WTC11 (cell line): ENCODE results near the gene NKX2-4.

Source experiments
- ATF2 ChIP-seq: sonication (generic); formaldehyde crosslinking; IDR thresholded peaks from 2 replicates; pipeline ENCODE4 v1.8.1; 2022; ENCODE audit warnings: low read depth, missing genetic modification reagents, borderline replicate concordance
- CTCF ChIP-seq: fragments of 200-600 bp; IDR thresholded peaks from 2 replicates; pipeline ENCODE4 v1.8.0; 2022; ENCODE audit warnings: antibody characterized with exemption
- KAT7 ChIP-seq: sonication (generic); formaldehyde crosslinking; IDR thresholded peaks from 2 replicates; pipeline ENCODE4 v1.8.1; 2023; ENCODE audit warnings: missing genetic modification reagents, mild to moderate bottlenecking, borderline replicate concordance
- NFYB ChIP-seq: sonication (generic); formaldehyde crosslinking; conservative IDR thresholded peaks from 2 replicates; pipeline ENCODE4 v1.8.0; 2022; ENCODE audit warnings: low read depth, missing genetic modification reagents
- NR2C2 ChIP-seq: sonication (generic); formaldehyde crosslinking; IDR thresholded peaks from 2 replicates; pipeline ENCODE4 v1.8.0; 2022; ENCODE audit warnings: mild to moderate bottlenecking, missing genetic modification reagents
- NR3C1 ChIP-seq: sonication (generic); formaldehyde crosslinking; conservative IDR thresholded peaks from 2 replicates; pipeline ENCODE4 v1.8.1; 2023; ENCODE audit warnings: low read depth, mild to moderate bottlenecking, missing genetic modification reagents
- SMAD4 ChIP-seq: sonication (generic); formaldehyde crosslinking; IDR thresholded peaks from 2 replicates; pipeline ENCODE4 v1.8.0; 2022; ENCODE audit warnings: mild to moderate bottlenecking, missing genetic modification reagents
- TCF7 ChIP-seq: sonication (generic); formaldehyde crosslinking; IDR thresholded peaks from 2 replicates; pipeline ENCODE4 v1.8.0; 2022; ENCODE audit warnings: mild to moderate bottlenecking, low read depth, missing genetic modification reagents, moderate library complexity
- ZNF281 ChIP-seq: sonication (generic); formaldehyde crosslinking; IDR thresholded peaks from 2 replicates; pipeline ENCODE4 v1.8.0; 2023; ENCODE audit warnings: mild to moderate bottlenecking, missing genetic modification reagents

GRCh38 chr20:21361266-21361665 lies 36.1 kb downstream of the NKX2-4 start:
- no peak for TF ChIP-seq NR2C2 (CRISPR knock-in tag)
- TF ChIP-seq CTCF: no peak
- TF ChIP-seq ATF2: no peak
- no peak for TF ChIP-seq NR3C1
- no peak for TF ChIP-seq NFYB (CRISPR knock-in tag)
- no peak for TF ChIP-seq ZNF281
- TF ChIP-seq KAT7 (CRISPR knock-in tag): no peak
- no peak for TF ChIP-seq SMAD4 (CRISPR knock-in tag)
- TF ChIP-seq TCF7: no peak
